Osteoblast (primary cell): ENCODE results near the gene CDX1. TPM values are rescaled to one million over a fixed set of nuclear protein-coding genes. Genes with fewer than 3 reads are reported as not detected.
A peak's percentile ranks its signal among the peaks of the same experiment; 100 is the strongest.

Source experiments
- DNase-seq: peaks from one replicate; pipeline ENCODE4 v3.0.0; 2011; ENCODE audit warnings: low spot score, mixed read lengths; ENCODE audit not compliant: insufficient read length; ENCODE audit errors: missing footprints
- H2AFZ ChIP-seq: 2 replicates; pipeline ENCODE4 v1.6.0; 2011; ENCODE audit warnings: mild to moderate bottlenecking, low read length
- H3K27ac ChIP-seq: 2 replicates; pipeline ENCODE4 v1.5.1; 2011; ENCODE audit warnings: mild to moderate bottlenecking, low read depth, low read length, moderate library complexity
- H3K27me3 ChIP-seq: 2 replicates; pipeline ENCODE4 v1.6.0; 2012; ENCODE audit warnings: mild to moderate bottlenecking, control low read depth, inconsistent platforms, low read length, moderate library complexity; ENCODE audit not compliant: insufficient read depth
- H3K36me3 ChIP-seq: 2 replicates; pipeline ENCODE4 v1.5.1; 2011; ENCODE audit warnings: mild to moderate bottlenecking, low read length, control low read depth, moderate library complexity; ENCODE audit not compliant: insufficient read depth
- H3K4me1 ChIP-seq: 2 replicates; pipeline ENCODE4 v1.5.1; 2011; ENCODE audit warnings: mild to moderate bottlenecking, low read length, control low read depth, moderate library complexity; ENCODE audit not compliant: insufficient read depth
- H3K4me2 ChIP-seq: 2 replicates; pipeline ENCODE4 v1.6.0; 2011; ENCODE audit warnings: mild to moderate bottlenecking, low read length; ENCODE audit not compliant: insufficient read depth
- H3K4me3 ChIP-seq: fragments of 200-600 bp; sonication (generic); 3 replicates; pipeline ENCODE4 v1.5.1; 2012; ENCODE audit warnings: mild to moderate bottlenecking, low read length, inconsistent platforms; ENCODE audit not compliant: insufficient read depth
- H3K79me2 ChIP-seq: 2 replicates; pipeline ENCODE4 v1.6.0; 2012; ENCODE audit warnings: mild to moderate bottlenecking, low read length, control low read depth, inconsistent platforms; ENCODE audit not compliant: insufficient read depth
- H3K9me3 ChIP-seq: 2 replicates; pipeline ENCODE4 v1.5.1; 2011; ENCODE audit warnings: low read depth, low read length, control low read depth
- H4K20me1 ChIP-seq: 2 replicates; pipeline ENCODE4 v1.6.0; 2012; ENCODE audit warnings: mild to moderate bottlenecking, low read length, control low read depth; ENCODE audit not compliant: insufficient read depth
- CTCF ChIP-seq: IDR thresholded peaks from 2 replicates; pipeline ENCODE4 v1.5.1; 2011; ENCODE audit warnings: mild to moderate bottlenecking, low read depth, low read length, moderate library complexity; ENCODE audit errors: extremely low read depth
- total RNA-seq: library from RNA; depleted of rRNA; stranded (reverse); fragments of >200 nt; gene quantifications from 2 replicates; pipeline ENCODE4 v1.2.3, GENCODE V29; 2012

CDX1 gene
- total RNA-seq, 1 donor, result 0.36 TPM

GRCh38 chr5:150155258-150156026 is 11.1 kb upstream of the CDX1 start, which contains the start of gene PDGFRB:
TSS of gene PDGFRB (minus strand) at chr5:150155845. CDS start at chr5:150137047, 18,798 bp downstream.
- Histone ChIP-seq H4K20me1 (peaks cover 24% of the 10 kb centered on the region), H3K4me3 (peak within 1 kb of the TSS; percentile 93), H2AFZ (peak within 1 kb of the TSS; percentile 1), H3K9me3 (no peaks in the 10 kb centered on the region), H3K27me3 (no peaks in the 10 kb centered on the region), H3K27ac (peak within 1 kb of the TSS; percentile 82), H3K36me3 (peaks cover 28% of the 10 kb centered on the region), H3K4me2 (peak within 1 kb of the TSS; percentile 97), H3K4me1 (peaks cover 75% of the 10 kb centered on the region), H3K79me2 (peaks cover 49% of the 10 kb centered on the region)
- peak; percentile 98 for DNase-seq
- TF ChIP-seq CTCF, result no peak

GRCh38 chr5:150156027-150156368 is 10.6 kb upstream of the CDX1 start:
- Histone ChIP-seq H3K4me2 (peak overlapping the region; percentile 97), H2AFZ (peak overlapping the region; percentile 1), H3K27ac (peak overlapping the region; percentile 82), H3K9me3 (no peaks in the 10 kb centered on the region), H3K4me1 (peaks cover 71% of the 10 kb centered on the region), H4K20me1 (peaks cover 24% of the 10 kb centered on the region), H3K4me3 (peak overlapping the region; percentile 93), H3K27me3 (no peaks in the 10 kb centered on the region), H3K36me3 (peaks cover 24% of the 10 kb centered on the region), H3K79me2 (peaks cover 43% of the 10 kb centered on the region)
- DNase-seq, result peak; percentile 86
- TF ChIP-seq CTCF, result no peak

GRCh38 chr5:150156540-150156939 is 10.0 kb upstream of the CDX1 start:
- peaks cover 38% of the 10 kb centered on the region for H3K79me2 ChIP-seq
- peak overlapping the region; percentile 93 for H3K4me3 ChIP-seq
- H3K27ac ChIP-seq, result peak overlapping the region; percentile 82
- no peak for TF ChIP-seq CTCF
- peak overlapping the region; percentile 97 for H3K4me2 ChIP-seq
- peaks cover 21% of the 10 kb centered on the region for H4K20me1 ChIP-seq
- peaks cover 70% of the 10 kb centered on the region for H3K4me1 ChIP-seq
- peaks cover 20% of the 10 kb centered on the region for H3K36me3 ChIP-seq
- no peaks in the 10 kb centered on the region for H3K27me3 ChIP-seq
- no peaks in the 10 kb centered on the region for H3K9me3 ChIP-seq
- no peak for DNase-seq
- peak overlapping the region; percentile 1 for H2AFZ ChIP-seq

- Histone ChIP-seq H2AFZ (no peak overlapping the region), H3K27ac (peak overlapping the region; percentile 83), H4K20me1 (peaks cover 20% of the 10 kb centered on the region), H3K27me3 (no peaks in the 10 kb centered on the region), H3K36me3 (peaks cover 19% of the 10 kb centered on the region), H3K4me1 (peaks cover 69% of the 10 kb centered on the region), H3K4me3 (no peak overlapping the region), H3K4me2 (no peak overlapping the region), H3K79me2 (peaks cover 33% of the 10 kb centered on the region), H3K9me3 (no peaks in the 10 kb centered on the region)
- no peak for DNase-seq
- no peak for TF ChIP-seq CTCF
These were observed 9.4 kb upstream of the CDX1 start for GRCh38 chr5:150157168-150157567.
